T-helper 1 cell treated with Interleukin-12 subunit alpha and Interleukin-12 subunit beta and Interleukin-4 antibody, amounts not matched to agents 30 μg/mL and 1 μg/mL, for 36 hours (primary cell): ENCODE data around the gene NPR1.
"Not testable (repeated sequence)": the region's sequence is repeated elsewhere in the genome, so short reads cannot be mapped to it uniquely, and the experiment has no call there.

Source experiments
- H3K27ac Mint-ChIP-seq: one replicate; pipeline ENCODE4 v1.8.0; 2021; ENCODE audit warnings: mild to moderate bottlenecking, mixed read lengths
- H3K27me3 Mint-ChIP-seq: one replicate; pipeline ENCODE4 v1.8.0; 2021; ENCODE audit warnings: low read depth, mixed read lengths
- H3K36me3 Mint-ChIP-seq: one replicate; pipeline ENCODE4 v1.8.0; 2021; ENCODE audit warnings: low read depth, mixed read lengths
- H3K4me1 Mint-ChIP-seq: one replicate; pipeline ENCODE4 v1.8.0; 2021; ENCODE audit warnings: low read depth, mixed read lengths
- H3K4me3 Mint-ChIP-seq: one replicate; pipeline ENCODE4 v1.8.0; 2021; ENCODE audit warnings: mild to moderate bottlenecking, moderate library complexity, mixed read lengths
- H3K9me3 Mint-ChIP-seq: one replicate; pipeline ENCODE4 v1.8.0; 2021; ENCODE audit warnings: mixed read lengths

NPR1 gene

DNA sequence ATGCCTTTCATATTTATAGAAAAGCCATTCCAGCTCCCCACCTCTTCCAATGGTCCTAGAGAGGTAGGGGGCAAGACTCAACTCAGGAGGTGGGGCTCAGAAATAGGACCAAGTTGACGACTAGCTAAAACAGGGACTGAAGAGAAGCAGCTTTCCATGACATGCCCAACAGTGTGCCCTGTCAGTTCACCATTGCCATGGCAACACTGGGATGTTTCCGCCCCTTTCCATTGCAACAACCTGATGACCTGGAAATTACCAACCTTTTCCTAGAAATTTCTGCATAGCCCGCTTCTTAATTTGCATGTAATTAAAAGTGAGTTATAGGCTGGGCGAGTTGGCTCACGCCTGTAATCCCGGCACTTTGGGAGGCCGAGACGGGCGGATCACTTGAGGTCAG is 27.0 kb downstream of the NPR1 start:
- Mint-ChIP-seq H3K27ac (no peak overlapping the region), H3K4me3 (no peak overlapping the region), H3K9me3 (no peaks in the 10 kb centered on the region), H3K36me3 (no peaks in the 10 kb centered on the region), H3K4me1 (no peaks in the 10 kb centered on the region), H3K27me3 (no peaks in the 10 kb centered on the region)

DNA sequence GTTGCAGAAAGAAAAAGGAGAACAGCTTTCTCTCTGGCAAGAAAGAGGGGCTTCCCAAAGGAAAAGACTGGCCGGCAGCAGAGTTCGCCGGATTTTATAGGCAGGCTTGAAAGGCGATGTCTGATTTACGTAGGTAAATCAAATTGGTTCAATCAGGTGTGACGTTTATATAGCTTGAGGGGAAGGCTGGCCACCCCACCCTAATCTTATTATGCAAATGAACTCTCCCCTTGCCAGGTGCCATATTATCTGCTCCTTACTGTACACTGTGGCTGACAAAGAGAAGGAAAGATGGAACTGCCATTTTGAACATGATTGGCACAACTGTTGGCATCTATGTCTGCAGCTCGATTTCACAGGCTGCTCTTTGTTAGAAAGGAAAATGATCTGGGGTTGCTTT is 32.5 kb downstream of the NPR1 start:
- H3K4me1 Mint-ChIP-seq = no peaks in the 10 kb centered on the region
- H3K4me3 Mint-ChIP-seq = no peak overlapping the region
- H3K27me3 Mint-ChIP-seq = peaks cover 13% of the 10 kb centered on the region
- no peaks in the 10 kb centered on the region for H3K36me3 Mint-ChIP-seq
- no peaks in the 10 kb centered on the region for H3K9me3 Mint-ChIP-seq
- no peak overlapping the region for H3K27ac Mint-ChIP-seq

DNA sequence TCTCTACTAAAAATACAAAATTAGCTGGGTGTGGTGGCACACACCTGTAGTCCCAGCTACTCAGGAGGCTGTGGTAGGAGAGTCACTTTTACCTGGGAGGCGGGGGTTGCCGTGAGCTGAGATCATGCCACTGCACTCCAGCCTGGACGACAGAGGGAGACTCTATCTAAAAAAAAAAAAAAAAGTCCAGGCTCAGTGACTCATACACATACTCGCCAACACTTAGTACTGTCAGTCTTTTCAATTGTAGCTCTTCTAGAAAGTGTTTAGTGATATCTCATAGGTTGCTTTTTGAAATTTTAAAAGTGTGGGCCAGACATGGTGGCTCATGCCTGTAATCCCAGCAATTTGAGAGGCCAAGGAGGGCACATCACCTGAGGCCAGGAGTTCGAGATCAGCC is 37.7 kb downstream of the NPR1 start:
- H3K27ac Mint-ChIP-seq, H3K4me1 Mint-ChIP-seq, H3K9me3 Mint-ChIP-seq, H3K36me3 Mint-ChIP-seq, H3K4me3 Mint-ChIP-seq: not testable (repeated sequence)
- peaks cover 24% of the 10 kb centered on the region for H3K27me3 Mint-ChIP-seq

DNA sequence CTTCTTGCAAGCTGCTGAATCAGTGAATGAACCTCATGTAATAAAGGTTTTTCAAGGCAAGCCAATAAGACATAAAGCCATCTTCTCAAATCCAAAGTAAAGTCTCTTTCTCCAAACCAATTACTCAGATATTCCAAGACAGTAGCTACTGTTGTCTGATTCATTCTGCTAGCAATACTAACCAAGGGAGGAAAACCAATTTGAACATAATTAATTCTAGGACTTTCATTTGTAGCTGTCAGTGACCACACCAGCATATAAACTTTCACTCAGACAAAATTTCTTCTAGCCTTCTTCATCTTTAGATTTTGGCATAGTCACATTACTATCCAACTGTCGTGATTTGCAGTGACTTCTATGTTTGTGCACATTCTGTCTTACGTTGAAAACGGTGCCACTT is 38.8 kb downstream of the NPR1 start:
- peaks cover 2% of the 10 kb centered on the region for H3K4me1 Mint-ChIP-seq
- no peaks in the 10 kb centered on the region for H3K36me3 Mint-ChIP-seq
- H3K27ac Mint-ChIP-seq = peak overlapping the region; percentile 21
- H3K4me3 Mint-ChIP-seq = no peak overlapping the region
- no peaks in the 10 kb centered on the region for H3K9me3 Mint-ChIP-seq
- H3K27me3 Mint-ChIP-seq = peaks cover 24% of the 10 kb centered on the region

DNA sequence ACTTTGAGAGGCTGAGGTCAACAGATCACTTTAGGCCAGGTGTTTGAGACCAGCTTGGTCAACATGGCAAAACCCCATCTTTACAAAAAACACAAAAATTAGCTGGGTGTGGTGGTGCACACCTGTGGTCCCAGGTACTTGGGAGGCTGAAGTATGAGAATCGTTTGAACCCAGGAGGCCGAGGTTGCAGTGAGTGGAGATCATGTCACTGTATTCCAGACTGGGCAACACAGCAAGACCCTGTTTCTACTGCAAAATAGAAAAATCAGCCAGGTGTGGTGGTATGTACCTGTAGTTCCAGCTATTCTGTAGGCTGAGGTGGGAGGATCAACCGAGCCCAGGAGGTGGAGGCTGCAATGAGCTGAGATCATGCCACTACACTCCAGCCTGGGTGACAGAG is 45.2 kb downstream of the NPR1 start:
- H3K4me3 Mint-ChIP-seq = no peak overlapping the region
- no peaks in the 10 kb centered on the region for H3K36me3 Mint-ChIP-seq
- no peaks in the 10 kb centered on the region for H3K9me3 Mint-ChIP-seq
- peaks cover 3% of the 10 kb centered on the region for H3K27me3 Mint-ChIP-seq
- H3K4me1 Mint-ChIP-seq = peaks cover 2% of the 10 kb centered on the region
- no peak overlapping the region for H3K27ac Mint-ChIP-seq

DNA sequence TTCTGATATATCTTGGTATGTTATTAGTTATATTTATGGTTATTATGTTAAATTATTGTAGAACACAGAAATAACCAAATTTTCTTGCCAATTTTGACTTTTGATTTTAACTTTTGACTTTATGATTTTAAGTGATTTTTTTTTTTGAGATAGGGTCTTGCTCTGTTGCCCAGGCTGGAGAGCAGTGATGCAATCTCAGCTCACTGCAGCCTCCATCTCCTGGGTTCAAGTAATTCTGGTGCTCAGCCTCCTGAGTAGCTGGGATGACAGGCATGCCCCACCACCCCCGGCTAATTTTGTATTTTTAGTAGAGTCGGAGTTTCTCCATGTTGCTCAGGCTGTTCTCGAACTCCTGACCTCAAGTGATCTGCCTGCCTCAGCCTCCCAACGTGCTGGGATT is 46.1 kb downstream of the NPR1 start:
- H3K27ac Mint-ChIP-seq, H3K4me3 Mint-ChIP-seq, H3K4me1 Mint-ChIP-seq, H3K36me3 Mint-ChIP-seq, H3K27me3 Mint-ChIP-seq, H3K9me3 Mint-ChIP-seq: not testable (repeated sequence)

DNA sequence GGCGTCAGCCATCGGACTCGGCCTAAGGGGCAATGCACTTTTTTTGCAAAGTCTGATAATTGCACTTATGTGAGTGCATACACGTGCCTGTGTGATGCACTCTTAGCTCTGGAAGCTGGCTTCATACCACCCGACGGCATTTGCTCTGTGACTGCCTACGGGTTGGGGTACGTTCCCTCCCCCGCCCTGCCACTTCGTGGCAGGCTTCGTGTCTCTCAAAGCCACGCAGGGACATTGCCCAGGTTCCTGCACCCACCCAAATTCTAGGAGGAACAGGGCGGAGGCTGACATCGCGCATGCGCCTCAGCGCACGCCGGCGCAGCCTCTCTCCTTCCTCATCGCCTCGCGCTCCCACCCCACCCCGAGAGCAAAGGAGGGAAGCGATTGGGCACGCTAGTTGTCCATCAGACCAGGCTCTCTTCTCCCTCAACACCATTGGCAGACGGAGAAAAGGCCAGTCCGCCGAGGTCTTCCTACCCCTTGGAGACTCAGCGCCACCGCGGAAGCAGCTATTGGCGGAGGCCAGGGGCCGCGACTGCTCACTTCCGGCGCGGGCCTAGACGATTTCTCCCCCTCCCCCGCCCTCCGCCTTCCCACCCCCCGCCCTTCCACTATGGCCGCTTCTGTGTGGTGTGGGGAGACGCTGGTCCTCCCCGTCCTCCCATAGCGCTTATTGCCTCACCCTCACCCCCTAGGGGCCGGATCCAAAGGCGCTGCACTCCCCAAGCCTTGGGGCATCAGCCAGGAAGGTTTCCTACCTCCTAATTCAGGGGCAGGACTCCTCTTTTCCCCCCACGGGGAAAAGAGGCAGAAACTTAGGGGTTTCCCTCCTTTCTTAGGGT is 49.2 kb downstream of the NPR1 start, which contains the start of gene INTS3:
INTS3 (plus strand) TSS at position 588 of the 842 bp plus-strand sequence. CDS start 585 bp downstream, outside the sequence.
- Mint-ChIP-seq H3K4me1 (peaks cover 16% of the 10 kb centered on the region), H3K4me3 (peak within 1 kb of the TSS; percentile 98), H3K27ac (peak within 1 kb of the TSS; percentile 95), H3K9me3 (no peaks in the 10 kb centered on the region), H3K27me3 (no peaks in the 10 kb centered on the region), H3K36me3 (peaks cover 11% of the 10 kb centered on the region)

DNA sequence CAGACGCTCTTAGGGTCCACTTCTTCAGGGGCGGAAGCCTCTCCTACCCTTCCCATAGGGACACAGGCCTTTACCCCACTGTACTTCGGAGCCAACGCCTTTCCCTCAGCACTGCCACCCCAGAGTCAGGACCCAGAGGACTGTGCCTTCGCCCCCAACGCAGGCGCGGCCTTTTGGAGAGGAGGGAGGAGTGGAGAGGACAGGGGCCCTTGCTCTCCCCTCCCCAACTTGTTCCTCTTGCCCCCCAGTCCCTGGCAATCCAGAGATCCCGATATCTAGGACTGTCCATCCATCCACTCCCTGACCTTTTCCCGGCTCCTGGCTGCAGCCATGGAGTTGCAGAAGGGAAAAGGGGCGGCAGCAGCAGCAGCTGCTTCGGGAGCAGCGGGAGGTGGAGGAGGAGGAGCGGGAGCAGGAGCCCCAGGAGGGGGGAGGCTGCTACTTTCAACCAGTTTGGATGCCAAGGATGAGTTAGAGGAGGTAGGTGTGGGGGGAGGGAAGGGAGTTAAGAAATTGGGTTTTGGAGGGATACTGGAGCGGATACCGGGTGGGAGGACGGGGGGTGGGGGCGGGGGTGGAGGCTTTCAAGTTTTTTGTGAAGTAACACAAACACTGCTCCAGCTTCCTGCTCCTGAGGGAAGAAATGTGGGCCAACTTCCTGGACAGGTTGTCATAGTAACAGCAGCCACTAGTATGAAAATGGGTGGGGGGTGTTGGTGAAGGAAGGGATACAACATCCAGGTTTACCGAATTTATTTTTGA is 50.0 kb downstream of the NPR1 start:
- Mint-ChIP-seq H3K4me3 (peak overlapping the region; percentile 98), H3K27ac (peak overlapping the region; percentile 95), H3K9me3 (no peaks in the 10 kb centered on the region), H3K36me3 (peaks cover 11% of the 10 kb centered on the region), H3K4me1 (peaks cover 14% of the 10 kb centered on the region), H3K27me3 (no peaks in the 10 kb centered on the region)

DNA sequence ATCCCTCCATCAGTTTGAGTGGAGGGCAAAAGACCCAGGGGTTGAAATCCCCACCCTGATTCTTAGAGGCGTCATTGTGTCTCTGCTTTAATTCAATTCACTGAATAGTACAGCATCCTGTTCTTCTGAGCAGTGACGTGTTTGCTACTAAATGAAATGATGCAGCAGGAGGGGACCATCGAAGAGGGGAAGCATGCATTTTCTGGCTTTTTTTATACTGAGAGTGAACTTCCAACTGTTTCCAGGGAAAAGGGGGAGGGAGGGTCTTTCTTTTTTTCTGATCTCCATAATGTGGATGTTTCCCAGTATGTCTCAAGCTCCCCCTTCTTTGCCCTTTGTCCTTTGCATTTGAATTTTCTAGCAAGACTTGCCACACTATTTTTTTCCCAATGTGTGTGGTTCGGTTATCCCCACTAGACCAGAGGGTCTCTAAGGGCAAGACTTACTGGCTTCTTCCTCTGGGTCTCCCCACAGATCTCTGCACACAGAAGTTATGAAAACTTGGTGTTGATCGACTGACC is 52.0 kb downstream of the NPR1 start:
- Mint-ChIP-seq H3K27ac (peak overlapping the region; percentile 64), H3K4me1 (peaks cover 14% of the 10 kb centered on the region)

DNA sequence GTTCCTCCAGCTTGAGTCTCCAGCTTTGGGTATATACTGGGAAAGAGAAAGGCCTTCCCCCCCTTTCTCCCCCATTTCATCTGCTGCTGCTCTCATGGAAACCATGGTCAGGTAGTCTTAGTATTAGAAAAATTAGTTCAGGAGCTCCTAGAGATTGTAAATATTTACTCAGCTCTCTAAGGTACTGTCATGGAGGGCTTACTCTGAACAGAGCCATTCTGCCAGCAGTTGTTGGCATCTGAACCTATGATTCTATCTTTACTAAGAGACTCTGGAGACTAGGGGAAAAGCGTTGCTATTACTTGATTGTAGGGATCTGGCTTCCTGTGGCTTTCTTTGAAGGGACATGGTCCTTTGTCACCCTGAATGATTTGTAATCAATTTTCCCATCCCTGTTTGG is 55.5 kb downstream of the NPR1 start:
- H3K27me3 Mint-ChIP-seq = no peaks in the 10 kb centered on the region
- no peak overlapping the region for H3K4me3 Mint-ChIP-seq
- H3K36me3 Mint-ChIP-seq = peaks cover 14% of the 10 kb centered on the region
- no peak overlapping the region for H3K27ac Mint-ChIP-seq
- no peaks in the 10 kb centered on the region for H3K9me3 Mint-ChIP-seq
- peaks cover 12% of the 10 kb centered on the region for H3K4me1 Mint-ChIP-seq

More for the DNA sequence above, 52.0 kb downstream of the NPR1 start:
- peak overlapping the region; percentile 51 for H3K4me3 Mint-ChIP-seq
- no peaks in the 10 kb centered on the region for H3K9me3 Mint-ChIP-seq
- no peaks in the 10 kb centered on the region for H3K27me3 Mint-ChIP-seq
- H3K36me3 Mint-ChIP-seq = peaks cover 16% of the 10 kb centered on the region

DNA sequence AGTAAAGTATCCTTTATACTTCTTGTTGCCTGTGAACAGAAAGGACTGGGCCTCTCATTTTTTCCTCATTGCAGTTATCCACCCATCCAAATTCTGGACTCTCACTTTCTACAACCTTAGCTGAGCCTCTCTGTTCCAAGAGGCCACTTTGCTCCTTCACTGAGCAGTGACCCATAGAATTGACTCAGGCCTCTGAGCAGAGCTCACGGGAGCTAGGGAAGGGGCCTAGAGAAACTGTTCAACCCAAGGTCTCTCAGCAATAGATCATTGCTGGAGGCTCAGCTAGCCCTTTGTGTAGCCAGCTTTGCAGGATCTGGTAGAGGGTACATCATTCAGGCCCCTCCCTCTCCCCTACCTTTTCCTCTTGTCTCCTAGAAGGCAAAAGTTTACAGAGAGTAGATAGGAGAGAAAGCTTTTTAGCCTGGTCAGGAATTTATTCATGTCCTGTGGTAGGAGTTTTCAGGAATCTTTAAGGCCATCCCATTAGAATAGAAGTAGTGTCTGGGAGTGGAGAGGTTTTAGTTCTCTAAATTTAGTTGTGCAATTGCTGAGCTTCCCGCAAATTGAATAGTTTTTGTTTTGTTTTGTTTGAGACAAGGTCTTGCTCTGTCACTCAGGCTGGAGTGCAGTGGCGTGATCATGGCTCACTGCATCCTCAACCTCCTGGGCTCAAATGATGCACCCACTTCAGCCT is 56.1 kb downstream of the NPR1 start:
- Mint-ChIP-seq H3K36me3 (peaks cover 9% of the 10 kb centered on the region), H3K4me1 (peaks cover 7% of the 10 kb centered on the region), H3K4me3 (no peak overlapping the region), H3K27me3 (no peaks in the 10 kb centered on the region), H3K9me3 (no peaks in the 10 kb centered on the region), H3K27ac (no peak overlapping the region)

DNA sequence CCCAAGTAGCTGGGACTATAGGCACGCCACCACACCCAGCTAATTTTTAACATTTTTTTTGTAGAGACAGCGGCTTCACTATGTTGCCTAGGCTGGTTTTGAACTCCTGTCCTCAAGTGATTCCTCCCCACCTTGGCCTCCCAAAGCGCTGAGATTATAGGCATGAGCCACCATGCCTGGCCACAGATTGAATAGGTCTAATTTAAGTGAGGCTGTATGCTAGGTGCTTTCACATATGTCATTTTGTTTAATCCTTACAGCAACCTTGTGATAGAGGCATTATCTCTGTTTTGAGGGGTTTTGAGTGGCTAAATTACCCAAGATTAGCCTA is 56.6 kb downstream of the NPR1 start:
- Mint-ChIP-seq H3K36me3 (peaks cover 9% of the 10 kb centered on the region), H3K27me3 (no peaks in the 10 kb centered on the region), H3K4me1 (peaks cover 3% of the 10 kb centered on the region), H3K9me3 (no peaks in the 10 kb centered on the region), H3K4me3 (no peak overlapping the region), H3K27ac (no peak overlapping the region)

DNA sequence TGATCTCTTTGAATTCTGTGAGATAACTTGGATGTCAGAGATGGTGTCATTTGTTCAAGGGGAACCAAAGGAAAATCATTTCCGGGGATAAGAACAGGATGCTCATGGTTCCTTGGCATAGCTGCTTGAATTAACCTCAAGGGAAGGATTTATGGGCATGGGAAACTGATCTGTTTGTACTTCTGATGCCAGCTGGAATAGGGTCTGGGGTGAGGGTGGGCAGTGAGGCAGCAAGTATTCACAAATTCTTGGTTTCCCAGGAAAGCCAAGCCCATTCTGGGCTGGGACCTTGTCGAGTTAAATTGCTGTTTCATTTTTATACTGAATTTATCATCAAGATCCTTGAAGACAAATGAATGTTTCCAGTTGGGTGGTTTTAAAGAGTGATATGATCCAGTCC is 63.5 kb downstream of the NPR1 start:
- Mint-ChIP-seq H3K9me3 (no peaks in the 10 kb centered on the region), H3K27ac (no peak overlapping the region), H3K4me1 (peaks cover 6% of the 10 kb centered on the region), H3K27me3 (no peaks in the 10 kb centered on the region), H3K4me3 (no peak overlapping the region), H3K36me3 (peaks cover 41% of the 10 kb centered on the region)

DNA sequence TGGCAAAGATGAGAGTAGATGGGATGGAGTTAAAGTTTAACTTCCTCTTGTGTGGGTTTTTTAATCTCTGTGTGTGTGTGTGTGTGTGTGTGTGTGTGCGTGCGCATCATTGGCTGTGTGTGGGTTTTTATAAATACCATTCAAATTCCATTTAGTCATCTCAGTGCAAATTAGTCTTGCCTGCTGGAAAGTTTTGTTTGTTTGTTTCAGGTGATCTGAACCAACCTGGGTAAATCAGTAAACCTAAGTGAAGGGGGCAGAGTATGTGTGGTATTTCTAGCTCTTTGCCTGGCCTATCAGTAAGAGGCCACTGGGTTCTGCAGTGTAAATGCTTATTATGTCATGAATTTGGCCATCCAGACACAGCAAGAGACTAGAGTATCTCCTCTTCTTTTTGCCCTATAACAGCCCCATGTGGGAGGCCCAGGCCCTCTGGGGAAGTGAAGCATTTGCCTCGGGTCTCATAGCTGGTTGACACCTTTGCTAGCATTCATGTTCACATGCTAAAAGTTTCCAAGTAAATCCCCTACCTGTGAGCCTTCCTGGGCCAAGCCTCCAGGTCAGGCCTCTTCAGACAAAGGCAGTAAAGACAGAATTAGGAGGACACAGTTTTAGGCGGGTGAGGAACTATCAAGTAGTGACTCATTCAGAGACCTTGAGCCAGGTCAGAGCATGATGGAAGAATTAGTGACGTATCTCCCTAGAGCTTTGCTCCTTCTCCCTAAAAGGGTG is 64.1 kb downstream of the NPR1 start:
- no peaks in the 10 kb centered on the region for H3K9me3 Mint-ChIP-seq
- H3K4me1 Mint-ChIP-seq = peaks cover 6% of the 10 kb centered on the region
- no peak overlapping the region for H3K4me3 Mint-ChIP-seq
- peaks cover 45% of the 10 kb centered on the region for H3K36me3 Mint-ChIP-seq
- H3K27ac Mint-ChIP-seq = no peak overlapping the region
- no peaks in the 10 kb centered on the region for H3K27me3 Mint-ChIP-seq
